Muscle of leg (tissue), 11 donors: ENCODE results near the gene MOSPD3. TPM values are rescaled to one million over a fixed set of nuclear protein-coding genes. Genes with fewer than 3 reads are reported as not detected.

Source experiments
- DNase-seq: peaks from one replicate; pipeline ENCODE4 v3.0.0; 2013
- H3K27ac ChIP-seq: one replicate; pipeline ENCODE4 v1.5.1; 2013; ENCODE audit warnings: mild to moderate bottlenecking, low read length, control low read depth
- H3K27me3 ChIP-seq: one replicate; pipeline ENCODE4 v1.6.1; 2013; ENCODE audit warnings: low read length; ENCODE audit not compliant: control insufficient read depth, insufficient read depth
- H3K36me3 ChIP-seq: one replicate; pipeline ENCODE4 v1.6.1; 2013; ENCODE audit warnings: low read length; ENCODE audit not compliant: control insufficient read depth, insufficient read depth
- H3K4me1 ChIP-seq: one replicate; pipeline ENCODE4 v1.6.1; 2013; ENCODE audit warnings: low read length; ENCODE audit not compliant: control insufficient read depth, insufficient read depth
- H3K4me3 ChIP-seq: one replicate; pipeline ENCODE4 v1.5.1; 2013; ENCODE audit warnings: low read length, control low read depth
- H3K9me3 ChIP-seq: replicated peaks from 2 replicates; pipeline ENCODE4 v1.6.1; 2013; ENCODE audit warnings: low read depth, low read length; ENCODE audit not compliant: control insufficient read depth
- WGBS: methylation state at CpG from one replicate; pipeline ENCODE4 v1.1.5; 2013; ENCODE audit warnings: missing lambda C conversion rate; ENCODE audit not compliant: insufficient coverage; 5-methylcytosine and 5-hydroxymethylcytosine counted together
- polyA plus RNA-seq, 8 donors: library from polyadenylated mRNA; unstranded; fragments of 120-200 nt; gene quantifications; one replicate each; pipeline versions ENCODE4 v1.2.1 to v1.2.3, GENCODE V29; 2013; ENCODE audit warnings: inconsistent platforms in 1 of 8, low replicate concordance in 1 of 8; ENCODE audit not compliant: insufficient read length in 8 of 8, insufficient read depth in 1 of 8
- total RNA-seq: library from RNA; stranded (reverse); fragments of 120-200 nt; gene quantifications from one replicate; pipeline ENCODE4 v1.2.4, GENCODE V29; 2013

Gene MOSPD3
- total and polyA plus RNA-seq, 9 donors = 7.1 to 23.5 (median 17.5) TPM

GRCh38 chr7:100626055-100626454, 13.7 kb downstream of the MOSPD3 start:
- peaks cover 11% of the 10 kb centered on the region for H3K4me1 ChIP-seq
- H3K36me3 ChIP-seq = peaks cover 3% of the 10 kb centered on the region
- no peak for DNase-seq
- no peaks in the 10 kb centered on the region for H3K9me3 ChIP-seq
- 0% methylated on average over 1 of the region's 3 CpGs for WGBS
- no peak overlapping the region for H3K4me3 ChIP-seq
- H3K27ac ChIP-seq = no peak overlapping the region
- peaks cover 4% of the 10 kb centered on the region for H3K27me3 ChIP-seq

GRCh38 chr7:100626530-100627237, 14.3 kb downstream of the MOSPD3 start:
- 3% methylated on average over 31 of the region's 37 CpGs for WGBS
- Histone ChIP-seq H3K4me3 (no peak overlapping the region), H3K36me3 (peaks cover 3% of the 10 kb centered on the region), H3K27me3 (peaks cover 5% of the 10 kb centered on the region), H3K9me3 (no peaks in the 10 kb centered on the region), H3K4me1 (peaks cover 11% of the 10 kb centered on the region), H3K27ac (no peak overlapping the region)
- peak; percentile 84 for DNase-seq

DNA sequence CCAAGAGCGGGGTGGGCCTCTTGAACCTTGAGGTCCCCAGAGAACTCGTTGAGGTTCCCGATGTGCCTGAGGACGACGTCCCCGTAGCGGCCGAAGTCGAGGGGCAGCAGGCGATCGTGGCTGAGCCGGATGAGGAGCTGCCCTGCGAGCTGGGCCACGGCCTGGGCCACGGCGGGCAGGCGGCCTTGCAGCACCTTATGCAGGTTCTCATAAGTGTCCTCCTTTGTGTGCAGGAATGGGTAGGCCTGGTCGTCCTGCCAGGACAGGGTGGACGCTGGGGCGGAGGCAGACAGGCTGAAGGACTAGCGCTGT, 14.9 kb downstream of the MOSPD3 start:
- WGBS = 81% methylated on average over 17 of the region's 21 CpGs
- Histone ChIP-seq H3K4me1 (peaks cover 11% of the 10 kb centered on the region), H3K27ac (no peak overlapping the region), H3K27me3 (peaks cover 10% of the 10 kb centered on the region), H3K9me3 (no peaks in the 10 kb centered on the region), H3K4me3 (no peak overlapping the region), H3K36me3 (peaks cover 2% of the 10 kb centered on the region)
- no peak for DNase-seq

GRCh38 chr7:100629117-100629716, 16.9 kb downstream of the MOSPD3 start:
- WGBS = 50% methylated on average over 7 of the region's 11 CpGs
- Histone ChIP-seq H3K4me3 (no peak overlapping the region), H3K36me3 (no peaks in the 10 kb centered on the region), H3K27ac (no peak overlapping the region), H3K9me3 (no peaks in the 10 kb centered on the region), H3K27me3 (peaks cover 30% of the 10 kb centered on the region), H3K4me1 (peaks cover 21% of the 10 kb centered on the region)
- DNase-seq = no peak

DNA sequence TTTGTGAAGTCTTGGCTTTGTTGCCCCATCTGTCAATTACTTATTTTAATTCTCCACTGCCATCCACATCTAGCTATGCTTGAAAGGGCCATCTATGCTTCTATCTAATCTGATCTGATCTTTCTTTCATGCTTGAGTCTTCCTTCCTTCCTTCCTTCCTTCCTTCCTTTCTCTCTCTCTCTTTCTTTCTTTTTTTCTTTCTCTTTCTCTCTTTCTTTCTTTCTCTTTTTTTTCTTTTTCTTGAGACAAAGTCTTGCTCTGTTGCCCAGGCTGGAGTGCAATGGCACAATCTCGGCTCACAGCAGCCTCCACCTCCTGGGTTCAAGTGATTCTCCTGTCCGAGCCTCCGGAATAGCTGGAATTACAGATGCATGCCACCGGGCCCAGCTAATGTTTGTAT, 17.7 kb downstream of the MOSPD3 start:
- Histone ChIP-seq H3K36me3 (no peaks in the 10 kb centered on the region), H3K9me3 (no peaks in the 10 kb centered on the region), H3K4me3 (no peak overlapping the region), H3K27ac (no peak overlapping the region), H3K4me1 (peaks cover 21% of the 10 kb centered on the region), H3K27me3 (peaks cover 38% of the 10 kb centered on the region)
- 93% methylated on average over 4 of the region's 4 CpGs for WGBS
- no peak for DNase-seq

- DNase-seq = peak; percentile 60
- Histone ChIP-seq H3K9me3 (no peaks in the 10 kb centered on the region), H3K27me3 (peaks cover 37% of the 10 kb centered on the region), H3K4me3 (peak overlapping the region; percentile 34), H3K27ac (no peak overlapping the region), H3K36me3 (no peaks in the 10 kb centered on the region), H3K4me1 (peaks cover 11% of the 10 kb centered on the region)
- 1% methylated on average over 57 of the region's 72 CpGs for WGBS
These were observed 20.8 kb downstream of the MOSPD3 start for GRCh38 chr7:100632951-100633717.

GRCh38 chr7:100639995-100640516, 27.7 kb downstream of the MOSPD3 start:
- Histone ChIP-seq H3K4me1 (no peaks in the 10 kb centered on the region), H3K9me3 (no peaks in the 10 kb centered on the region), H3K4me3 (no peak overlapping the region), H3K36me3 (no peaks in the 10 kb centered on the region), H3K27me3 (peaks cover 17% of the 10 kb centered on the region), H3K27ac (no peak overlapping the region)
- no peak for DNase-seq
- WGBS = 78% methylated on average over 17 of the region's 17 CpGs

- no peak overlapping the region for H3K27ac ChIP-seq
- H3K36me3 ChIP-seq = no peaks in the 10 kb centered on the region
- H3K27me3 ChIP-seq = peaks cover 18% of the 10 kb centered on the region
- H3K4me1 ChIP-seq = no peaks in the 10 kb centered on the region
- no peaks in the 10 kb centered on the region for H3K9me3 ChIP-seq
- H3K4me3 ChIP-seq = no peak overlapping the region
- DNase-seq = no peak
- 55% methylated on average over 8 of the region's 24 CpGs for WGBS
These were observed 28.4 kb downstream of the MOSPD3 start for GRCh38 chr7:100640517-100641440.

- 73% methylated on average over 4 of the region's 10 CpGs for WGBS
- Histone ChIP-seq H3K27ac (no peak within 1 kb of the TSS), H3K27me3 (peaks cover 22% of the 10 kb centered on the region), H3K36me3 (no peaks in the 10 kb centered on the region), H3K9me3 (no peaks in the 10 kb centered on the region), H3K4me3 (no peak within 1 kb of the TSS), H3K4me1 (no peaks in the 10 kb centered on the region)
- no peak for DNase-seq
These were observed 29.1 kb downstream of the MOSPD3 start, which contains the start of gene TFR2 for GRCh38 chr7:100641463-100641859. Gene TFR2, minus strand, starts transcription at chr7:100641552. Its CDS starts 43 bp downstream, at chr7:100641509.
